Coronary artery (tissue), 2 donors: ENCODE results near the gene PTPN9.

Experiments used
- DNase-seq: peaks from one replicate; pipeline ENCODE4 v3.0.0-alpha.2; 2017; ENCODE audit warnings: low spot score
- H3K27ac ChIP-seq, 2 donors: fragments of 200-600 bp; sonication (generic); one replicate each; pipeline ENCODE4 v1.5.1; 2016 to 2019
- H3K4me3 ChIP-seq: fragments of 200-600 bp; sonication (generic); 2 replicates; pipeline ENCODE4 v1.5.1; 2016; ENCODE audit warnings: mild to moderate bottlenecking, moderate library complexity
- TF ChIP-seq, protein P1 (sequence below): fragments of 200-600 bp; sonication (generic); IDR thresholded peaks from one replicate; pipeline ENCODE4 v1.5.1; 2019; ENCODE audit warnings: antibody characterized with exemption

PTPN9 gene

DNA sequence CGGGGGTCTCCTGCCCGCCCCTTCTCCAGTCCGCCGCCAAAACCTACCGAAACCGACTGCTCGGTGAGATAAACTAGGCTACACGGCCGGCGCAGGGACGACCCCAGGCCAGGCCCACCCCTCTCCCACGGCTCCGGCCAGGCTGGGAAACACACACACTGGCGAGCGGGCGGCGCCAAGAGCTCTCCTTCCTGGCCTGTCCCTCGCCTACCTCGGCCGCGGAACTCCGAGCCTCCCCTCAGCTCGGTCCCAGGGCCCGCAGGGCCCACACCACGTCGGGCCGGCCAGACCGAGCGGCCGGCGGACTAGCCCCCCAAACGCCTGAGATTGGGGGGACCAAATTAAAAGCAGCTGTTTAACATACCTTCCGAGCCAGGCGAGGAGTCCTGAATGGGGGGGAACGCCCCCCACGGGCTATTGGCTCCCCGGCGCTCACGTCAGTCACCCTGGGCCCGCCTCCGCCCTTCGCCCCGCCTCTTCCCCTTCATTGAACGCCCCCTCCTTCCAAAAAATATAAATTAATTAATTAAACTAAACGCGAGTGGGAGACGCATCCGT, 123.6 kb downstream of the PTPN9 start:
- Histone ChIP-seq H3K4me3 (peak overlapping the region; percentile 89), H3K27ac (peak overlapping the region; percentile 92 to 97)
- TF ChIP-seq, protein P1, sequence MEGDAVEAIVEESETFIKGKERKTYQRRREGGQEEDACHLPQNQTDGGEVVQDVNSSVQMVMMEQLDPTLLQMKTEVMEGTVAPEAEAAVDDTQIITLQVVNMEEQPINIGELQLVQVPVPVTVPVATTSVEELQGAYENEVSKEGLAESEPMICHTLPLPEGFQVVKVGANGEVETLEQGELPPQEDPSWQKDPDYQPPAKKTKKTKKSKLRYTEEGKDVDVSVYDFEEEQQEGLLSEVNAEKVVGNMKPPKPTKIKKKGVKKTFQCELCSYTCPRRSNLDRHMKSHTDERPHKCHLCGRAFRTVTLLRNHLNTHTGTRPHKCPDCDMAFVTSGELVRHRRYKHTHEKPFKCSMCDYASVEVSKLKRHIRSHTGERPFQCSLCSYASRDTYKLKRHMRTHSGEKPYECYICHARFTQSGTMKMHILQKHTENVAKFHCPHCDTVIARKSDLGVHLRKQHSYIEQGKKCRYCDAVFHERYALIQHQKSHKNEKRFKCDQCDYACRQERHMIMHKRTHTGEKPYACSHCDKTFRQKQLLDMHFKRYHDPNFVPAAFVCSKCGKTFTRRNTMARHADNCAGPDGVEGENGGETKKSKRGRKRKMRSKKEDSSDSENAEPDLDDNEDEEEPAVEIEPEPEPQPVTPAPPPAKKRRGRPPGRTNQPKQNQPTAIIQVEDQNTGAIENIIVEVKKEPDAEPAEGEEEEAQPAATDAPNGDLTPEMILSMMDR = no peak
- peak; percentile 95 for DNase-seq

- Histone ChIP-seq H3K4me3 (peak overlapping the region; percentile 89), H3K27ac (peak overlapping the region; percentile 92 to 97)
- TF ChIP-seq, protein P1 = no peak
- peak; percentile 90 for DNase-seq
Measured at GRCh38 chr15:75454471-75455378, 124.4 kb downstream of the PTPN9 start.

DNA sequence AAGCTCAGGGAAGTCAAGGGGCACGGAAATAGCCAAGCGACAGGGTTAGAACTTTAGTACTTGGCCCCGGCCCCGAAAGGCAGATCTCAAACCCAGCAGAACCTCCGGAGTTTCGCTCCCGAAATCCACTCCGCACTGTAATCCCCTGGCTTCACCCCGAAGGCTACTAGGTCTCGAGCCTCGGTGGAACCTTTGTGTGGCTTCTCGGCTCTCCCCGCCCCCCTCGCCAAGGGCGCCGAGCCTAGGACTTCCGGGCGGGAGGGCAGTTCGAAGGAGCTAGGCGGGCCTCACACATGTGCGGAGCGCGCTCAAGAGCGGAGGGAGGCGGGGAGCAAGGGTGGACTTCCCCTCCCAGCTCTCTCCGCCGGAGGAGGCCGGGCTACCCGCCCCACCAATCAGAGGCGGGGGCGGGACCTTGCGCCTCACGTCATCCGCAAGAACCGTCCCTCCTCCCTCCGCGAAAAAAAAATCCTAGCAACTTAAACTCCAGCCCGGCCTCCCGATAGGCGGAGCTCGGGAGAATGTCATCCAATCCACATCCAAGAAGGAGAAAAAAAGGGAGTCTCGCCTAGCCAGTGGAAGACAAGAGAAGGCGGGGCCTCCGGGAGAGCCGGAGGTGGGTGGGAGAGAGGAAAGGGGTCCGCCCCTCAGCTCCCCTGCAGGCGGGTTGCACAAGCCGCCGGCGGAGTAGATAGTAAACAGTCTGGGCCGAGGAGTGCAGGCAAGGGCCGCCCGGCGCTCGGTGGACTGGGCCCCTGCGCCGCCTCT, 125.2 kb downstream of the PTPN9 start:
- TF ChIP-seq, protein P1 = no peak
- Histone ChIP-seq H3K4me3 (peak overlapping the region; percentile 89), H3K27ac (peak overlapping the region; percentile 93 to 100)
- DNase-seq = peak; percentile 99

DNA sequence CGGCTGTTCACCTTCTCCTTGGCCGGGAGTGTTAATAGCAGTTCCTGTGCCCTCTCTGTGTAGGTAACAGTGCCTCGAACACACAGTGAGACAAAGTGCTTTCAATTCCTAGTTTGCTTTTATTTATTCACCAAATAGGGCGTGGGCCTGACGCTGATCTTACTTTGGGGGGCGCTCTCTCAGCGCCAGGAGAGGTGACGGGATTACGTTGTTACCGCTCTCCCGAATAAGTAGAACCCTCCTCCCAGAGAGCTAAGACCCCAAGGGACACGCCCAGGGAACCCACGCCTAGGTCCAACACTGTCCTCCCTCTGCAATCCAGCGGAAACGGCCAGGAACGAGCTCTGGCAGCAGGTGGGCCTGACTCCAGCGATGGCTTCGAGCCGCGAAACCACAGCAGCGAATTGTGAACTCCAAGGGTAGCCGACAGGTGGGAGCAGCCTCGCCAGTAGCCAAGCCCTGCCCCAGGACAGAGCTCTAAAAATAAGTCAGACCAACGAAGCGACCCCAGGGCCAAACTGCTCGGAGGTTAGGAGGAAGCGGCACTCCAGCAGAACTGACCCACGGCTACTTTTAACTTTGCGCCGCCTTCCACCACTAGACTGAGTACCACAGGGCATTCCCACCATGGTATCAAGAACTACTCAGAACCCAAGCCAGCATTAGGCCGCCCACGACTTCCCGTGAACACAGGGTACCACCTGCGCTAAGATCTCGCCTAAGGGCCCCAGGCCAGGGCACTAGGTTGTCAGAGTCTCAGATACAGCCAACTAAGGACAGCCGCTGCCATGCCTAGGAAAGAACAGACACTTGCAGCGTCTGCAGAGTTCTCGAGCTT, 126.0 kb downstream of the PTPN9 start:
- Histone ChIP-seq H3K27ac (peak overlapping the region; percentile 93 to 100), H3K4me3 (peak overlapping the region; percentile 71)
- peak; percentile 84 for DNase-seq
- TF ChIP-seq, protein P1 = no peak

GRCh38 chr15:75452364-75452864, 126.7 kb downstream of the PTPN9 start:
- Histone ChIP-seq H3K4me3 (peak overlapping the region; percentile 71), H3K27ac (peak overlapping the region; percentile 93 to 100)
- TF ChIP-seq, protein P1 = no peak
- DNase-seq = peak; percentile 92

DNA sequence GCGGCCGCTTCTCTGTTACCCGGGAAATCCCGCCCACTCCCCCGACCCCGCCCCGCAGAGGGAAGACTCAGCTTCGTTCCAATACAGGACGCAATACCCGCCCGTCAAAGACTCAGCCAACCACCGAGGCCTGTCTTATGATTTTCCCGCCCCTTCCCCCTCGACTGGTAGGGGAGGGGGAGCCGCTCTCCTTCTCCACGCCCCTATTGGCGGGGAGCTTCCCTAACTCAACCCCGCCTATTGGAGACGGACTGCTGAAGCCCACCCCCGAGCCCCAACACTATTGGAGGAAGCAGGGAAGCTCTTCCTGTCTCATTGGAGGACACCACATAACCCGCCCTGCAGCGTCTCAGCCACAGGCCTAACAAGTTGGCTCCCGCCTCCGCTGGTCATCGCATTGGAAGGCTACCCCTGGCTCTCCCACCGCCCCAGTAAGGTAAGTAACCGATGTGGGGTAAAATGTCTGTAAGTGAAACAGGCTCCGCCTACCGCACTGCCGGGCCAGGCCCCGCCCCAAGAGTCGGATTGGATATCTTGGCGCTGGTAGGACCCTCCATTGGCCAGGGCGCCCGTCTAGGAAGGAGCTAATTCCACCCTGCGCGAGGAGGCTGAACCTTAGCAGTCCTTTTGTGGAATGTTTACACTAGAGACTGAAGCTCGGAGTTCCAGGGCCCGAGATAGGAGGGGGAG, 127.3 kb downstream of the PTPN9 start, which contains the start of gene SIN3A:
Gene SIN3A (minus strand): TSS at position 17 of the 690 bp plus-strand sequence. CDS start 21,315 bp downstream, outside the sequence.
- TF ChIP-seq, protein P1 = no peak
- Histone ChIP-seq H3K4me3 (peak within 1 kb of the TSS; percentile 91), H3K27ac (peak within 1 kb of the TSS; percentile 93 to 100)
- peak; percentile 100 for DNase-seq
